ENCODE results near the gene PRKAG3.

DNA sequence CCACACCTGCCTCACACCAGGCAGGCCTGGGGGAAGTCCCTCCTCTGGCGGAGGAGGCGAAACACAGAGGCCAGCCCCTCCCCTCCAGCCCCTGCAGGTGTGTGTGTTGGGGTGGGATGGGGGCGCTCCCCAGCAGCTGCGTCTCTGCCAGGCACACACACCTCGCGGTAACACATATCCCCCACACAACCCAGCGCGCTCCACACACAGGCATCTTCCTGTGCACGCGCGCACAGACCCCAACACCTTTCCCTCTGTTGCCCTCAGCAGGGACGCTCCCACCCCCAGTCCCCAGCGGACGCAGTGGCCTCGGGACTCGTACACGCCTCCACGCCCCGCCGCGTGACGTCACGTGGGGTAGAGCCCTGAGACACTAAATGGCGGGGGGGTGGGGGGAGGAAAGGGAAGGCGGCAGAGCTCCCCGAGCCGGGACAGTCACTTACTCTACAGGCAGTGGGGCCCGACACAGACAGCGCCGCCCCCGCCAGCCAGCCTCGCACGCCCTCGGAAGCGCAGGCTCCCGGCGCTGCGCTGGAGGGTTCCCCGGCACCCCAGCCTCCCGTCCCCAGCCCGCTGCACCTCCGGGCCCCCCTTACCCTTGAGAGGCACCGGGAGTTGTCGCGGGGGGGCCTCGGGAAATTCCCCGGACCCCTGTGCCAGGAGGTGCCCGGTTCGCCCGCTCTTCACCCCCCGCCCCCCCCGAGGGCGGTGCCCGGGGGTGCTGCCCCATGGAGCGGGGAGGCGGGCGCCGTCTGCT lies 48.7 kb upstream of the PRKAG3 start, which contains the start of gene WNT10A:
- no peak for TF ChIP-seq EZH2 (IDR thresholded peaks at IDR 0.05; ENCODE audit: low read depth)
- TF ChIP-seq, protein P1, sequence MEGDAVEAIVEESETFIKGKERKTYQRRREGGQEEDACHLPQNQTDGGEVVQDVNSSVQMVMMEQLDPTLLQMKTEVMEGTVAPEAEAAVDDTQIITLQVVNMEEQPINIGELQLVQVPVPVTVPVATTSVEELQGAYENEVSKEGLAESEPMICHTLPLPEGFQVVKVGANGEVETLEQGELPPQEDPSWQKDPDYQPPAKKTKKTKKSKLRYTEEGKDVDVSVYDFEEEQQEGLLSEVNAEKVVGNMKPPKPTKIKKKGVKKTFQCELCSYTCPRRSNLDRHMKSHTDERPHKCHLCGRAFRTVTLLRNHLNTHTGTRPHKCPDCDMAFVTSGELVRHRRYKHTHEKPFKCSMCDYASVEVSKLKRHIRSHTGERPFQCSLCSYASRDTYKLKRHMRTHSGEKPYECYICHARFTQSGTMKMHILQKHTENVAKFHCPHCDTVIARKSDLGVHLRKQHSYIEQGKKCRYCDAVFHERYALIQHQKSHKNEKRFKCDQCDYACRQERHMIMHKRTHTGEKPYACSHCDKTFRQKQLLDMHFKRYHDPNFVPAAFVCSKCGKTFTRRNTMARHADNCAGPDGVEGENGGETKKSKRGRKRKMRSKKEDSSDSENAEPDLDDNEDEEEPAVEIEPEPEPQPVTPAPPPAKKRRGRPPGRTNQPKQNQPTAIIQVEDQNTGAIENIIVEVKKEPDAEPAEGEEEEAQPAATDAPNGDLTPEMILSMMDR (conservative IDR thresholded peaks at IDR 0.05) = no peak
